Gastroesophageal sphincter (tissue), 4 donors: ENCODE data around the gene LEMD1. TPM values are rescaled to one million over a fixed set of nuclear protein-coding genes. Genes with fewer than 3 reads are reported as not detected.

Source experiments
- ATAC-seq: fragments of 150-250 bp; one replicate; pipeline ENCODE4 v1.9.1; 2016; ENCODE audit warnings: mild to moderate bottlenecking, moderate library complexity
- H3K27ac ChIP-seq, 4 donors: fragments of 200-600 bp; sonication (generic) in 3 of 4; 1 replicate in 3 of 4; 2 replicates in 1 of 4; pipeline ENCODE4 v1.5.1; 2016 to 2019
- H3K27me3 ChIP-seq: fragments of 200-600 bp; sonication (generic); one replicate; pipeline ENCODE4 v1.5.1; 2019
- H3K36me3 ChIP-seq, 2 donors: fragments of 200-600 bp; sonication (generic); one replicate each; pipeline ENCODE4 v1.5.1; 2019; ENCODE audit warnings: control low read depth in 1 of 2
- H3K4me1 ChIP-seq, 3 donors: fragments of 200-600 bp; sonication (generic); 1 replicate in 2 of 3; 2 replicates in 1 of 3; pipeline ENCODE4 v1.5.1; 2016 to 2019; ENCODE audit warnings: control low read depth in 2 of 3
- H3K4me3 ChIP-seq, 2 donors: fragments of 200-600 bp; sonication (generic); one replicate each; pipeline ENCODE4 v1.5.1; 2019; ENCODE audit warnings: mild to moderate bottlenecking in 1 of 2, moderate library complexity in 1 of 2
- H3K9me3 ChIP-seq, 3 donors: fragments of 200-600 bp; sonication (generic); one replicate each; pipeline ENCODE4 v1.5.1; 2017 to 2019; ENCODE audit warnings: control low read depth in 2 of 3
- CTCF ChIP-seq, 4 experiments: fragments of 200-600 bp in 2 of 4; fragments of 450-650 bp in 2 of 4; sonication (generic) in 1 of 4; IDR thresholded peaks; one replicate each; pipeline ENCODE4 v1.5.1; 2017 to 2019; ENCODE audit warnings: antibody characterized with exemption in 4 of 4, mild to moderate bottlenecking in 2 of 4, moderate library complexity in 2 of 4
- EP300 ChIP-seq: sonication (generic); formaldehyde crosslinking; IDR thresholded peaks from one replicate; pipeline ENCODE4 v1.6.1; 2017; ENCODE audit warnings: antibody characterized with exemption, mild to moderate bottlenecking
- POLR2A ChIP-seq, 2 donors: fragments of 450-650 bp; IDR thresholded peaks; one replicate each; pipeline ENCODE4 v1.6.1; 2017; ENCODE audit warnings: antibody characterized with exemption in 2 of 2, mild to moderate bottlenecking in 2 of 2, moderate library complexity in 1 of 2
- POLR2AphosphoS5 ChIP-seq: sonication (generic); formaldehyde crosslinking; IDR thresholded peaks from one replicate; pipeline ENCODE4 v1.6.1; 2017; ENCODE audit warnings: antibody characterized with exemption
- WGBS, 2 donors: methylation state at CpG; one replicate each; pipeline ENCODE4 v1.1.5; 2018; ENCODE audit warnings: low coverage in 1 of 2; 5-methylcytosine and 5-hydroxymethylcytosine counted together
- total RNA-seq, 4 donors: library from RNA; depleted of rRNA; stranded (reverse); fragments of >200 nt; gene quantifications; one replicate each; pipeline ENCODE4 v1.1.0, GENCODE V29; 2016

Gene LEMD1
- total RNA-seq, 4 donors from 2014 or later: not detected

- no peak overlapping the region for H3K4me3 ChIP-seq
- peaks cover 0 to 25% (median 18%) of the 10 kb centered on the region in 3 donors for H3K4me1 ChIP-seq
- 36 to 50% methylated on average over 2 to 6 of the region's 6 CpGs for WGBS, 2 donors
- no peak for TF ChIP-seq POLR2AphosphoS5
- TF ChIP-seq POLR2A (IDR thresholded peaks at IDR 0.05): no peak
- TF ChIP-seq CTCF (IDR thresholded peaks at IDR 0.05): no peak
- TF ChIP-seq EP300: no peak
- no peak overlapping the region for H3K27ac ChIP-seq
- ATAC-seq: no peak
- no peaks in the 10 kb centered on the region for H3K9me3 ChIP-seq
- H3K27me3 ChIP-seq: peaks cover 91% of the 10 kb centered on the region
- H3K36me3 ChIP-seq: no peaks in the 10 kb centered on the region
Measured at GRCh38 chr1:205458777-205459566, 37.1 kb upstream of the LEMD1 start.

- no peak for TF ChIP-seq POLR2A (IDR thresholded peaks at IDR 0.05)
- peaks cover 92% of the 10 kb centered on the region for H3K27me3 ChIP-seq
- no peak for ATAC-seq
- WGBS, 2 donors: 4% methylated on average over 4 of the region's 74 CpGs; no CpG with 5 or more reads in 1 of the 2 donors
- H3K36me3 ChIP-seq: no peaks in the 10 kb centered on the region
- peak overlapping the region in 1 of 2 donors; percentile 36 for H3K4me3 ChIP-seq
- H3K4me1 ChIP-seq: peaks cover 0 to 25% (median 18%) of the 10 kb centered on the region in 3 donors
- H3K9me3 ChIP-seq: no peaks in the 10 kb centered on the region
- no peak overlapping the region for H3K27ac ChIP-seq
Measured at GRCh38 chr1:205456868-205457745, 35.3 kb upstream of the LEMD1 start.

GRCh38 chr1:205456383-205456867 is 34.6 kb upstream of the LEMD1 start:
- peaks cover 91% of the 10 kb centered on the region for H3K27me3 ChIP-seq
- no peak overlapping the region for H3K27ac ChIP-seq
- no CpG with 5 or more reads among the region's 47 CpGs for WGBS, 2 donors
- TF ChIP-seq POLR2AphosphoS5 (no peak), CTCF (IDR thresholded peaks at IDR 0.05) (no peak), POLR2A (IDR thresholded peaks at IDR 0.05) (no peak), EP300 (no peak)
- peaks cover 0 to 25% (median 18%) of the 10 kb centered on the region in 3 donors for H3K4me1 ChIP-seq
- H3K36me3 ChIP-seq: no peaks in the 10 kb centered on the region
- H3K4me3 ChIP-seq: peak overlapping the region in 1 of 2 donors; percentile 36
- no peaks in the 10 kb centered on the region for H3K9me3 ChIP-seq
- ATAC-seq: no peak

- Histone ChIP-seq H3K9me3 (no peaks in the 10 kb centered on the region), H3K27ac (no peak within 1 kb of the TSS), H3K4me1 (peaks cover 0 to 25% (median 18%) of the 10 kb centered on the region in 3 donors), H3K4me3 (peak within 1 kb of the TSS in 1 of 2 donors; percentile 36), H3K36me3 (no peaks in the 10 kb centered on the region), H3K27me3 (peaks cover 96% of the 10 kb centered on the region)
- ATAC-seq: no peak
- 1% methylated on average over 17 to 26 of the region's 53 CpGs for WGBS, 2 donors
- TF ChIP-seq POLR2AphosphoS5: no peak
- TF ChIP-seq POLR2A (IDR thresholded peaks at IDR 0.05): no peak
- no peak for TF ChIP-seq CTCF (IDR thresholded peaks at IDR 0.05)
- no peak for TF ChIP-seq EP300
Measured at GRCh38 chr1:205455581-205456382, 33.9 kb upstream of the LEMD1 start, which contains the start of gene BLACAT1. TSS of gene BLACAT1 (minus strand) at chr1:205456045.
